Left kidney (tissue), 2 donors: Measurements from ENCODE around the gene PKD1L1. TPM values are rescaled to one million over a fixed set of nuclear protein-coding genes. Genes with fewer than 3 reads are reported as not detected.
"Not testable (repeated sequence)": the region's sequence is repeated elsewhere in the genome, so short reads cannot be mapped to it uniquely, and the experiment has no call there.

Experiments
- DNase-seq: peaks from one replicate; pipeline ENCODE4 v3.0.0-alpha.2; 2013
- polyA plus RNA-seq: library from polyadenylated mRNA; unstranded; fragments of 120-200 nt; gene quantifications from one replicate; pipeline ENCODE4 v1.2.1, GENCODE V29; 2013; ENCODE audit not compliant: insufficient read length

PKD1L1 gene
- polyA plus RNA-seq, 1 donor = 0.32 TPM

GRCh38 chr7:47765373-47765979, 182.8 kb downstream of the PKD1L1 start:
- DNase-seq = no peak

GRCh38 chr7:47764746-47765145, 183.5 kb downstream of the PKD1L1 start:
- DNase-seq = no peak

- no peak for DNase-seq
Measured at GRCh38 chr7:47763063-47763974, 184.9 kb downstream of the PKD1L1 start.

- no peak for DNase-seq
Measured at GRCh38 chr7:47762746-47763062, 185.6 kb downstream of the PKD1L1 start.

- no peak for DNase-seq
Measured at GRCh38 chr7:47762207-47762606, 186.1 kb downstream of the PKD1L1 start.

GRCh38 chr7:47759056-47759706, 189.1 kb downstream of the PKD1L1 start:
- no peak for DNase-seq

GRCh38 chr7:47758546-47758945, 189.7 kb downstream of the PKD1L1 start:
- no peak for DNase-seq

- no peak for DNase-seq
Measured at GRCh38 chr7:47757921-47758411, 190.3 kb downstream of the PKD1L1 start.

- DNase-seq = no peak
Measured at GRCh38 chr7:47756636-47757035, 191.6 kb downstream of the PKD1L1 start.

- no peak for DNase-seq
Measured at GRCh38 chr7:47755248-47755647, 193.0 kb downstream of the PKD1L1 start.

GRCh38 chr7:47751724-47752123, 196.5 kb downstream of the PKD1L1 start:
- DNase-seq = not testable (repeated sequence)

GRCh38 chr7:47751043-47751442, 197.2 kb downstream of the PKD1L1 start:
- DNase-seq = no peak

- no peak for DNase-seq
Measured at GRCh38 chr7:47748041-47748440, 200.2 kb downstream of the PKD1L1 start.

GRCh38 chr7:47747160-47747559, 201.1 kb downstream of the PKD1L1 start:
- no peak for DNase-seq

GRCh38 chr7:47746468-47746867, 201.8 kb downstream of the PKD1L1 start:
- no peak for DNase-seq

- no peak for DNase-seq
Measured at GRCh38 chr7:47744883-47745282, 203.4 kb downstream of the PKD1L1 start.

GRCh38 chr7:47743965-47744591, 204.2 kb downstream of the PKD1L1 start:
- no peak for DNase-seq

- no peak for DNase-seq
Measured at GRCh38 chr7:47741984-47742383, 206.3 kb downstream of the PKD1L1 start.

GRCh38 chr7:47739891-47740290, 208.4 kb downstream of the PKD1L1 start:
- DNase-seq = no peak

- DNase-seq = no peak
Measured at GRCh38 chr7:47739301-47739875, 208.9 kb downstream of the PKD1L1 start.

- no peak for DNase-seq
Measured at GRCh38 chr7:47738563-47739166, 209.6 kb downstream of the PKD1L1 start.

GRCh38 chr7:47737601-47738000, 210.7 kb downstream of the PKD1L1 start:
- no peak for DNase-seq
